GM18519 (cell line): ENCODE results near the gene LRFN5.
"Not testable (repeated sequence)": the region's sequence is repeated elsewhere in the genome, so short reads cannot be mapped to it uniquely, and the experiment has no call there.

ENCODE experiments used
- ATAC-seq: cut with Tn5 transposase; IDR thresholded peaks from one replicate; pipeline ENCODE4 v1.9.1; 2021; ENCODE audit warnings: mild to moderate bottlenecking, moderate library complexity; ENCODE audit not compliant: unreplicated experiment, low FRiP score

LRFN5 gene

GRCh38 chr14:41878321-41878720, 271.6 kb downstream of the LRFN5 start:
- no peak for ATAC-seq

- ATAC-seq: no peak
Observed at GRCh38 chr14:41891624-41892023, 284.9 kb downstream of the LRFN5 start.

GRCh38 chr14:41899416-41899815, 292.7 kb downstream of the LRFN5 start:
- ATAC-seq: no peak

- no peak for ATAC-seq
Observed at GRCh38 chr14:41900644-41901043, 294.0 kb downstream of the LRFN5 start.

GRCh38 chr14:41901089-41901488, 294.4 kb downstream of the LRFN5 start:
- ATAC-seq: no peak

GRCh38 chr14:41905394-41905964, 298.8 kb downstream of the LRFN5 start:
- ATAC-seq: no peak

GRCh38 chr14:41911155-41911554, 304.5 kb downstream of the LRFN5 start:
- ATAC-seq: not testable (repeated sequence)

- ATAC-seq: no peak
Observed at GRCh38 chr14:41913398-41913797, 306.7 kb downstream of the LRFN5 start.

GRCh38 chr14:41915732-41916131, 309.1 kb downstream of the LRFN5 start:
- ATAC-seq: no peak

- ATAC-seq: no peak
Observed at GRCh38 chr14:41916313-41916712, 309.6 kb downstream of the LRFN5 start.

GRCh38 chr14:41925409-41925808, 318.7 kb downstream of the LRFN5 start:
- no peak for ATAC-seq

- no peak for ATAC-seq
Observed at GRCh38 chr14:41950428-41951151, 343.9 kb downstream of the LRFN5 start.
